OCI-LY7 (cell line): Measurements from ENCODE around the gene CARMIL1. TPM values are rescaled to one million over a fixed set of nuclear protein-coding genes. Genes with fewer than 3 reads are reported as not detected.

Experiments
- BruUV-seq: library from RNA; stranded (reverse); fragments of 400-500 nt; replicated peaks from 2 replicates; lab custom pipeline; 2021; lab: Mats Ljungman, UMichigan
- CTCF ChIA-PET: fragments of 300-600 bp; sonication (Branson Sonifier 250); formaldehyde crosslinking; loops from one replicate; lab custom pipeline; 2022; ENCODE audit warnings: antibody characterized with exemption; ENCODE audit not compliant: unreplicated experiment; lab: Charles Lee
- POLR2A ChIA-PET: fragments of 300-600 bp; sonication (Branson Sonifier 250); formaldehyde crosslinking; loops from one replicate; lab custom pipeline; 2022; ENCODE audit warnings: antibody characterized with exemption; lab: Charles Lee
- DNase-seq: peaks from one replicate; pipeline ENCODE4 v3.0.0-alpha.2; 2015; ENCODE audit warnings: low spot score
- H2AFZ ChIP-seq: fragments of 200-600 bp; sonication (generic), shearing (Covaris generic); 2 replicates; pipeline ENCODE4 v1.6.1; 2014; ENCODE audit warnings: mild to moderate bottlenecking, antibody characterized with exemption, low read length, moderate library complexity
- H3K27ac ChIP-seq: fragments of 200-600 bp; sonication (generic); 2 replicates; pipeline ENCODE4 v1.5.1; 2014; ENCODE audit warnings: mixed run types, low read depth, mild to moderate bottlenecking, moderate library complexity, low read length, inconsistent platforms; ENCODE audit not compliant: poor library complexity, severe bottlenecking
- H3K36me3 ChIP-seq: fragments of 200-600 bp; sonication (generic); 2 replicates; pipeline ENCODE4 v1.6.1; 2014; ENCODE audit warnings: mild to moderate bottlenecking, antibody characterized with exemption, low read length, moderate library complexity, mixed read lengths; ENCODE audit not compliant: insufficient read depth
- H3K4me1 ChIP-seq: fragments of 200-600 bp; sonication (generic); 2 replicates; pipeline ENCODE4 v1.5.1; 2014; ENCODE audit warnings: mild to moderate bottlenecking, low read length; ENCODE audit not compliant: insufficient read depth, poor library complexity, severe bottlenecking
- H3K4me2 ChIP-seq: fragments of 200-600 bp; sonication (generic); 2 replicates; pipeline ENCODE4 v1.6.1; 2014; ENCODE audit warnings: mild to moderate bottlenecking, low read length
- H3K4me3 ChIP-seq: fragments of 200-600 bp; sonication (generic); 2 replicates; pipeline ENCODE4 v1.5.1; 2014; ENCODE audit warnings: mild to moderate bottlenecking, low read depth, low read length; ENCODE audit not compliant: poor library complexity, severe bottlenecking
- H3K79me2 ChIP-seq: fragments of 200-600 bp; sonication (generic); 2 replicates; pipeline ENCODE4 v1.6.1; 2016; ENCODE audit warnings: low read depth, mild to moderate bottlenecking, low read length, moderate library complexity, mixed read lengths; ENCODE audit not compliant: insufficient read depth
- H3K9me2 ChIP-seq: fragments of 200-600 bp; sonication (generic); 2 replicates; pipeline ENCODE4 v1.6.1; 2016; ENCODE audit warnings: mild to moderate bottlenecking, low read length, mixed read lengths; ENCODE audit not compliant: insufficient read depth
- H3K9me3 ChIP-seq: fragments of 200-600 bp; sonication (generic); 2 replicates; pipeline ENCODE4 v1.6.1; 2014; ENCODE audit warnings: mild to moderate bottlenecking, mixed run types, low read length, mixed read lengths
- H4K20me1 ChIP-seq: fragments of 200-600 bp; sonication (generic); 2 replicates; pipeline ENCODE4 v1.6.1; 2014; ENCODE audit warnings: mild to moderate bottlenecking, antibody characterized with exemption, low read length, moderate library complexity, mixed read lengths; ENCODE audit not compliant: insufficient read depth
- EZH2phosphoT487 ChIP-seq: fragments of 200-600 bp; sonication (generic); IDR thresholded peaks from 2 replicates; pipeline ENCODE4 v1.6.1; 2018; ENCODE audit warnings: low read depth, borderline replicate concordance, mild to moderate bottlenecking, mixed run types, antibody characterized with exemption, low read length, moderate library complexity, mixed read lengths
- intact Hi-C: fragments of 100-400 bp; cut with micrococcal nuclease; formaldehyde crosslinking; loops from one replicate; pipeline ENCODE4 v1.10.0; 2022; ENCODE audit not compliant: unreplicated experiment
- total RNA-seq, 2 experiments: library from RNA; depleted of rRNA in 1 of 2; stranded (reverse); fragments of >200 nt in 1 of 2; shearing (Covaris generic) in 1 of 2; gene quantifications; 2 replicates each; pipeline ENCODE4 v1.2.3, GENCODE V29; 2014 to 2022
- TF ChIP-seq, protein P1 (sequence below): fragments of 200-600 bp; sonication (generic); conservative IDR thresholded peaks from 2 replicates; pipeline ENCODE4 v1.5.1; 2014; ENCODE audit warnings: mild to moderate bottlenecking, antibody characterized with exemption, low read length, moderate library complexity, mixed read lengths

CARMIL1 gene
- total RNA-seq, 2 experiments from 2014 or later: 25.5 to 40.1 TPM

DNA sequence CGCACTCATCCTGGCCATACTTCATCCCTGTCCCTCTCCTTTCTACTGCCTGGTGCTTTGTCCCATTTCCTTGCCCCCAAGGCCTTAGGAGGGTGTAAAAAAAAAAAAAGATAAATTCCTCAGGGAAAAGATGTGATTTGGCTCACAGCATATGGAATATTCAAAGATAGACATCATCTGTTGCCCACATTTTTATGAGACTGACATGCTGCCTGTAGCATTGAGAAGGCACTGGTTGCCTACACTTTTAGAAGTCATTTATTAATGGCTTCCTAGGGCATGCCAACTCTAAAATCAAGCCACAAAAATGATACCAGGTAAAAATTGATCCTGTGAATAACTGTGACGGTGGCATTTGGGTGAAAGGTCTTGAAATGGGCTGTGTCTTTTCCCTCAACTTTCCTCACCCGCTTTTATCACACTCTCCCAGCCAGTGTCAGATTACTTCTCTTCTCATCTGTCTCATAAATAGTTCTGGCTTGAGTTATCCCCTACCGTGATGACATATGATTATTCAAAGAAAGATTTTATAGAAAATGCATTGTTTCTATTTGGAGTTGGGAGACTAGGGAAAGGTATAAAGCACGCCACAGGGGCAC is 139.4 kb downstream of the CARMIL1 start:
- Histone ChIP-seq H3K36me3 (peaks cover 27% of the 10 kb centered on the region), H3K27ac (no peak overlapping the region), H3K4me3 (no peak overlapping the region), H4K20me1 (no peaks in the 10 kb centered on the region), H3K4me2 (no peak overlapping the region), H2AFZ (no peak overlapping the region), H3K4me1 (peaks cover 45% of the 10 kb centered on the region), H3K79me2 (peaks cover 41% of the 10 kb centered on the region; the same call in 1 of the 2 replicates), H3K9me2 (no peaks in the 10 kb centered on the region), H3K9me3 (peaks cover 23% of the 10 kb centered on the region; the same call in 1 of the 2 replicates)
- no peak for TF ChIP-seq EZH2phosphoT487
- TF ChIP-seq, protein P1, sequence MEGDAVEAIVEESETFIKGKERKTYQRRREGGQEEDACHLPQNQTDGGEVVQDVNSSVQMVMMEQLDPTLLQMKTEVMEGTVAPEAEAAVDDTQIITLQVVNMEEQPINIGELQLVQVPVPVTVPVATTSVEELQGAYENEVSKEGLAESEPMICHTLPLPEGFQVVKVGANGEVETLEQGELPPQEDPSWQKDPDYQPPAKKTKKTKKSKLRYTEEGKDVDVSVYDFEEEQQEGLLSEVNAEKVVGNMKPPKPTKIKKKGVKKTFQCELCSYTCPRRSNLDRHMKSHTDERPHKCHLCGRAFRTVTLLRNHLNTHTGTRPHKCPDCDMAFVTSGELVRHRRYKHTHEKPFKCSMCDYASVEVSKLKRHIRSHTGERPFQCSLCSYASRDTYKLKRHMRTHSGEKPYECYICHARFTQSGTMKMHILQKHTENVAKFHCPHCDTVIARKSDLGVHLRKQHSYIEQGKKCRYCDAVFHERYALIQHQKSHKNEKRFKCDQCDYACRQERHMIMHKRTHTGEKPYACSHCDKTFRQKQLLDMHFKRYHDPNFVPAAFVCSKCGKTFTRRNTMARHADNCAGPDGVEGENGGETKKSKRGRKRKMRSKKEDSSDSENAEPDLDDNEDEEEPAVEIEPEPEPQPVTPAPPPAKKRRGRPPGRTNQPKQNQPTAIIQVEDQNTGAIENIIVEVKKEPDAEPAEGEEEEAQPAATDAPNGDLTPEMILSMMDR: no peak
- BruUV-seq: no TSS peak
- ChIA-PET CTCF (no interaction called here), POLR2A (no interaction called here)
- no peak for DNase-seq
- intact Hi-C loops: no loop called here

DNA sequence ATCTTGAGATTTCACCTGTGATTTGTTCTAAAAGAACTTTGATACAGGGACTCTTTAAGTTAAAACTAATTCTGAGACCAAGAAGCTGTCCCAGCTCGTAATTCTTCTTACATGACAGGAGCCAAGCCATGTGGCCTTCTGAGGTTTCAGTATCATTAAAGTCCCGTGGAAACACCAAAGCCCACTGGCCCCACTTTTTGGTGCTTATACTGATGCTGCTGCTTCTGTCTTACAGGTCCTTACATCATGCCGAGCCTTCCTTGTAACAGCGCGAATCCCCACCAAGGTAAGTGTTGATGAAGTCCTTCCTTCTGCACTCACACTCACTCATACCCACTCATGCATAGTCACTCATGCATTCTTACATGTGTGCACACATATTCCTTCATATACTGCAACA is 140.7 kb downstream of the CARMIL1 start:
- ChIA-PET POLR2A (interaction anchor here (1.0 to 1.3 kb wide), 3 partner anchors 8 to 100 kb away, joined by 3 to 5 read pairs (median 3); no protein-coding TSS in a partner anchor), CTCF (no interaction called here)
- no TSS peak for BruUV-seq
- intact Hi-C loops: no loop called here
- Histone ChIP-seq H3K4me2 (no peak overlapping the region), H2AFZ (no peak overlapping the region), H4K20me1 (no peaks in the 10 kb centered on the region), H3K79me2 (peaks cover 28% of the 10 kb centered on the region; the same call in 1 of the 2 replicates), H3K4me1 (peaks cover 40% of the 10 kb centered on the region), H3K9me3 (peaks cover 23% of the 10 kb centered on the region; the same call in 1 of the 2 replicates), H3K4me3 (no peak overlapping the region), H3K36me3 (peaks cover 27% of the 10 kb centered on the region), H3K9me2 (no peaks in the 10 kb centered on the region), H3K27ac (no peak overlapping the region)
- TF ChIP-seq, protein P1: no peak
- peak; percentile 33 for DNase-seq

DNA sequence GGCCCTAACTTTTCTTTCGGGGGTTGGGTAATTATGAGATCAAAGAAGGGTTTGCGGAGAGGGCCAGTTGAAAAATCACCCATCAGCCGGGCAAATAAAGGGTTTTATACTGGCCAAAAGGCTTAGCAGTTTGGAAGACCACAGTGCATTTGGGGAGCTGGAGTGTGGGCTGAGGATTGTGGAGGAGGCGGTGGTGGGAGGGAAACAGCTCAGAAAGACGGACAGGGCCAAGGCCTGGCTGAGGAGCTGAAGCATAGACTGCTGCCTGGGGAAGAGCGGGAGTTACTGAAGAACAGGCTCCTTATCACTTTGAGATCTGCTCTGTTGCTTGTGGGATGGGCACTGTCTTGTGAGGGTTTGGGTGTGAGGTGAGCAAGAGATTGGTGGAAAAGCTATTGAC is 144.2 kb downstream of the CARMIL1 start:
- Histone ChIP-seq H4K20me1 (no peaks in the 10 kb centered on the region), H3K36me3 (peaks cover 27% of the 10 kb centered on the region), H3K27ac (no peak overlapping the region), H3K9me2 (no peaks in the 10 kb centered on the region), H2AFZ (no peak overlapping the region), H3K4me2 (no peak overlapping the region), H3K79me2 (peaks cover 8% of the 10 kb centered on the region; the same call in 1 of the 2 replicates), H3K4me1 (peaks cover 35% of the 10 kb centered on the region), H3K4me3 (no peak overlapping the region), H3K9me3 (peaks cover 23% of the 10 kb centered on the region; the same call in 1 of the 2 replicates)
- ChIA-PET POLR2A (interaction anchor here (0.8 to 1.7 kb wide), 2 partner anchors 9 to 127 kb away, joined by 3 to 7 read pairs; no protein-coding TSS in a partner anchor), CTCF (no interaction called here)
- no peak for DNase-seq
- BruUV-seq: no TSS peak
- intact Hi-C loops: no loop called here
- TF ChIP-seq EZH2phosphoT487: no peak
- TF ChIP-seq, protein P1: no peak
